HL-60 (cell line): ENCODE measurements around the gene ZBTB32.

ENCODE experiments used
- GABPA ChIP-seq: IDR thresholded peaks from 2 replicates; pipeline ENCODE4 v1.6.1; 2012; ENCODE audit warnings: low read depth
- POLR2AphosphoS5 ChIP-seq: IDR thresholded peaks from 2 replicates; pipeline ENCODE4 v1.6.1; 2012; ENCODE audit warnings: low read depth
- SPI1 ChIP-seq: IDR thresholded peaks from 2 replicates; pipeline ENCODE4 v1.6.1; 2012; ENCODE audit warnings: low read depth, mild to moderate bottlenecking, borderline replicate concordance
- TF ChIP-seq, protein P1 (sequence below): IDR thresholded peaks from one replicate; pipeline ENCODE4 v1.5.1; 2011; ENCODE audit warnings: low read length, control low read depth, inconsistent platforms; ENCODE audit not compliant: insufficient read depth
- TF ChIP-seq, protein P2 (sequence below): IDR thresholded peaks from 2 replicates; pipeline ENCODE4 v1.6.1; 2012; ENCODE audit warnings: low read depth; ENCODE audit not compliant: insufficient replicate concordance

DNA sequence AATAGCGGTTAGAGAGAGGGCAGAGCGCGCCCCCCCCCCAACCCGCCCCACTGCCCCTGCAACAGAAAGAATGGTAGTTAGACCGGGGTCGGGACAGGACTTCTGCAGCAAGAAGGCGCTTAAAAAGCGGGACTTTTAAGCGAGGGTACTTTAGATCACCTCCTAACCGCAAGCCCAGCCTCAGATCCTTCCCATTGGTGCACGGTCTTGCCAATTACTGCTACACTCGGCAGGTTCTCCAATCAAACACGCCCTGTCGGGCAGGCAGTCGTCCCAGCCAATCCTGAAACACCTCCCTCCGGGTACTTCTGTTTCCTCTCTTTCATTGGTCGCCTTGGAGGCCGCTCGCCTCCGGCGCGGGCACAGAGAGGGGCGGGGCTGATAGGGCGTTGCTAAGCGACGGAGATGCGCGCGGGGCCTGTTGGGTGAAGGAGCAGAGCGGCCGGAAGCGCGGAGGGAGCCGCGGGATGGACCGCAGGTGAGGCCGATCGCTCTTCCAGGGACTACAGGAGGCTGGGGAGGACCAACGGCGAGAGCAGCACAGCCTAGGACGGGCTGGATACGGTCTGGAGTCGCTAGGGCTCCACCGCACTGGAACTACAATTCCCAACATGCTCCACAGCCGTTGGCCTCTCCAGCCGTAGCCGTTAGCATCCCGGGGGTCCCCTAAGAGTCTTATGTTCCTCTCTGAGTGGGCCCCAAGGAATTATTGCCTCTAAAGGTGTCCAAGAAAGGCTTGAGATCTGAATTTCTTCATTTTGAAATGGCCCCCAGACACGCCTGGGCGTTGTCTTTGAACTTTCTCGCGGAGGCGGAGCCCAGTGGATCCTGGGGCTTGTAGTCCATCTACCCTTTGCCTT, 53.6 kb downstream of the ZBTB32 start, which contains the start of gene PROSER3:
- TF ChIP-seq, protein P1, sequence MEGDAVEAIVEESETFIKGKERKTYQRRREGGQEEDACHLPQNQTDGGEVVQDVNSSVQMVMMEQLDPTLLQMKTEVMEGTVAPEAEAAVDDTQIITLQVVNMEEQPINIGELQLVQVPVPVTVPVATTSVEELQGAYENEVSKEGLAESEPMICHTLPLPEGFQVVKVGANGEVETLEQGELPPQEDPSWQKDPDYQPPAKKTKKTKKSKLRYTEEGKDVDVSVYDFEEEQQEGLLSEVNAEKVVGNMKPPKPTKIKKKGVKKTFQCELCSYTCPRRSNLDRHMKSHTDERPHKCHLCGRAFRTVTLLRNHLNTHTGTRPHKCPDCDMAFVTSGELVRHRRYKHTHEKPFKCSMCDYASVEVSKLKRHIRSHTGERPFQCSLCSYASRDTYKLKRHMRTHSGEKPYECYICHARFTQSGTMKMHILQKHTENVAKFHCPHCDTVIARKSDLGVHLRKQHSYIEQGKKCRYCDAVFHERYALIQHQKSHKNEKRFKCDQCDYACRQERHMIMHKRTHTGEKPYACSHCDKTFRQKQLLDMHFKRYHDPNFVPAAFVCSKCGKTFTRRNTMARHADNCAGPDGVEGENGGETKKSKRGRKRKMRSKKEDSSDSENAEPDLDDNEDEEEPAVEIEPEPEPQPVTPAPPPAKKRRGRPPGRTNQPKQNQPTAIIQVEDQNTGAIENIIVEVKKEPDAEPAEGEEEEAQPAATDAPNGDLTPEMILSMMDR, result no peak
- TF ChIP-seq, protein P2, sequence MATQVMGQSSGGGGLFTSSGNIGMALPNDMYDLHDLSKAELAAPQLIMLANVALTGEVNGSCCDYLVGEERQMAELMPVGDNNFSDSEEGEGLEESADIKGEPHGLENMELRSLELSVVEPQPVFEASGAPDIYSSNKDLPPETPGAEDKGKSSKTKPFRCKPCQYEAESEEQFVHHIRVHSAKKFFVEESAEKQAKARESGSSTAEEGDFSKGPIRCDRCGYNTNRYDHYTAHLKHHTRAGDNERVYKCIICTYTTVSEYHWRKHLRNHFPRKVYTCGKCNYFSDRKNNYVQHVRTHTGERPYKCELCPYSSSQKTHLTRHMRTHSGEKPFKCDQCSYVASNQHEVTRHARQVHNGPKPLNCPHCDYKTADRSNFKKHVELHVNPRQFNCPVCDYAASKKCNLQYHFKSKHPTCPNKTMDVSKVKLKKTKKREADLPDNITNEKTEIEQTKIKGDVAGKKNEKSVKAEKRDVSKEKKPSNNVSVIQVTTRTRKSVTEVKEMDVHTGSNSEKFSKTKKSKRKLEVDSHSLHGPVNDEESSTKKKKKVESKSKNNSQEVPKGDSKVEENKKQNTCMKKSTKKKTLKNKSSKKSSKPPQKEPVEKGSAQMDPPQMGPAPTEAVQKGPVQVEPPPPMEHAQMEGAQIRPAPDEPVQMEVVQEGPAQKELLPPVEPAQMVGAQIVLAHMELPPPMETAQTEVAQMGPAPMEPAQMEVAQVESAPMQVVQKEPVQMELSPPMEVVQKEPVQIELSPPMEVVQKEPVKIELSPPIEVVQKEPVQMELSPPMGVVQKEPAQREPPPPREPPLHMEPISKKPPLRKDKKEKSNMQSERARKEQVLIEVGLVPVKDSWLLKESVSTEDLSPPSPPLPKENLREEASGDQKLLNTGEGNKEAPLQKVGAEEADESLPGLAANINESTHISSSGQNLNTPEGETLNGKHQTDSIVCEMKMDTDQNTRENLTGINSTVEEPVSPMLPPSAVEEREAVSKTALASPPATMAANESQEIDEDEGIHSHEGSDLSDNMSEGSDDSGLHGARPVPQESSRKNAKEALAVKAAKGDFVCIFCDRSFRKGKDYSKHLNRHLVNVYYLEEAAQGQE, result no peak
- TF ChIP-seq POLR2AphosphoS5, result peak; percentile 77
- peak; percentile 52; the same call in 1 of the 2 replicates for TF ChIP-seq GABPA
- TF ChIP-seq SPI1, result no peak
